K562 (cell line): ENCODE results near the gene CELF4. TPM values are rescaled to one million over a fixed set of nuclear protein-coding genes. Genes with fewer than 3 reads are reported as not detected.

Experiments
- ATAC-seq: fragments of 200-7000 bp; cut with Tn5 transposase; 3 replicates; pipeline ENCODE4 v1.9.1; 2020; ENCODE audit warnings: moderate library complexity
- BruUV-seq: library from RNA; stranded (reverse); fragments of 400-500 nt; replicated peaks from 2 replicates; lab custom pipeline; 2021; lab: Mats Ljungman, UMichigan
- CTCF ChIA-PET: fragments of 300-600 bp; formaldehyde crosslinking; extraction: SDS; loops from one replicate; lab custom pipeline; 2021; ENCODE audit warnings: low intra/inter-chr PET ratio; lab: Yijun Ruan, JAX
- POLR2A ChIA-PET: fragments of 300-600, 350-650 bp; sonication (Branson Sonifier 250); formaldehyde crosslinking; extraction: SDS; loops from one replicate; lab custom pipeline; 2021; ENCODE audit warnings: antibody characterized with exemption, inconsistent platforms; lab: Yijun Ruan, JAX
- DNase-seq, 4 experiments: peaks; one replicate each; pipeline versions ENCODE4 v3.0.0 to v3.0.0-alpha.2; 2011 to 2018; ENCODE audit warnings: low spot score in 3 of 4, mixed read lengths in 3 of 4; ENCODE audit errors: extremely low read depth in 1 of 4
- FAIRE-seq: peaks from 2 replicates; lab custom pipeline; 2011; peaks lifted over from hg19 to GRCh38; lab: Jason Lieb, UNC
- H2AFZ ChIP-seq: 2 replicates; pipeline ENCODE4 v1.6.0; 2011; ENCODE audit warnings: low read depth, low read length, control low read depth, inconsistent platforms
- H3K27ac ChIP-seq: fragments of 200-600 bp; 3 replicates; pipeline ENCODE4 v1.8.0; 2011; ENCODE audit warnings: low read depth, mild to moderate bottlenecking, control low read depth, inconsistent platforms, low read length, moderate library complexity, mixed read lengths; ENCODE audit errors: extremely low read depth
- H3K27me3 ChIP-seq, 2 experiments: fragments of 300-600 bp in 1 of 2; 2 replicates in 1 of 2; 3 replicates in 1 of 2; pipeline versions ENCODE4 v1.6.0 to v1.8.0; 2011; ENCODE audit warnings: inconsistent platforms in 2 of 2, low read length in 2 of 2, mild to moderate bottlenecking in 1 of 2, mixed read lengths in 1 of 2, moderate library complexity in 1 of 2; ENCODE audit not compliant: control insufficient read depth in 2 of 2, insufficient read depth in 2 of 2
- H3K36me3 ChIP-seq: fragments of 300-600 bp; 3 replicates; pipeline ENCODE4 v1.8.0; 2011; ENCODE audit warnings: mild to moderate bottlenecking, low read length, inconsistent platforms; ENCODE audit not compliant: control insufficient read depth, insufficient read depth
- H3K4me1 ChIP-seq, 2 experiments: fragments of 200-600 bp in 1 of 2; replicated peaks in 1 of 2; 2 replicates in 1 of 2; 3 replicates in 1 of 2; pipeline versions ENCODE4 v1.5.1 to v1.8.0; 2011; ENCODE audit warnings: inconsistent platforms in 2 of 2, low read length in 2 of 2, mild to moderate bottlenecking in 1 of 2, mixed read lengths in 1 of 2, moderate library complexity in 1 of 2; ENCODE audit not compliant: control insufficient read depth in 2 of 2, insufficient read depth in 2 of 2
- H3K4me2 ChIP-seq: 2 replicates; pipeline ENCODE4 v1.6.1; 2011; ENCODE audit warnings: low read length, control low read depth, inconsistent platforms, mixed read lengths; ENCODE audit not compliant: insufficient read depth
- H3K4me3 ChIP-seq: fragments of 200-600 bp; sonication (generic), shearing (Covaris generic); 2 replicates; pipeline ENCODE4 v1.5.1; 2016; ENCODE audit warnings: control low read depth, inconsistent platforms
- H3K79me2 ChIP-seq: fragments of 200-600 bp; 3 replicates; pipeline ENCODE4 v1.8.0; 2011; ENCODE audit warnings: low read length, inconsistent platforms; ENCODE audit not compliant: control insufficient read depth, insufficient read depth
- H3K9ac ChIP-seq, 2 experiments: 2 replicates each; pipeline versions ENCODE4 v1.6.0 to v1.6.1; 2011; ENCODE audit warnings: low read depth in 2 of 2, low read length in 2 of 2, control low read depth in 1 of 2, inconsistent platforms in 1 of 2, mild to moderate bottlenecking in 1 of 2, mixed read lengths in 1 of 2; ENCODE audit not compliant: insufficient read depth in 1 of 2
- H3K9me1 ChIP-seq: one replicate; pipeline ENCODE4 v1.6.0; 2011; ENCODE audit warnings: inconsistent platforms, mild to moderate bottlenecking, low read length, moderate library complexity; ENCODE audit not compliant: control insufficient read depth, insufficient read depth
- H3K9me3 ChIP-seq: replicated peaks from 2 replicates; pipeline ENCODE4 v1.5.1; 2011; ENCODE audit warnings: low read depth, low read length, inconsistent platforms; ENCODE audit not compliant: control insufficient read depth, insufficient read depth
- H4K20me1 ChIP-seq: replicated peaks from 2 replicates; pipeline ENCODE4 v1.6.1; 2011; ENCODE audit warnings: low read length, inconsistent platforms, mixed read lengths; ENCODE audit not compliant: control insufficient read depth, insufficient read depth
- CBFB ChIP-seq: sonication (generic); formaldehyde crosslinking; IDR thresholded peaks from 2 replicates; pipeline ENCODE4 v1.4.0; 2020; ENCODE audit warnings: mild to moderate bottlenecking, missing genetic modification reagents
- CHD1 ChIP-seq: fragments of 200-600 bp; sonication (generic); IDR thresholded peaks from one replicate; pipeline ENCODE4 v1.6.1; 2012; ENCODE audit warnings: mild to moderate bottlenecking, moderate library complexity, low read length, inconsistent platforms
- ETV6 ChIP-seq, 3 experiments: fragments of 150-350 bp in 1 of 3; sonication (generic) in 1 of 3; formaldehyde crosslinking in 1 of 3; IDR thresholded peaks; 2 replicates each; pipeline versions ENCODE4 v1.6.1 to v1.8.0; 2014 to 2022; ENCODE audit warnings: borderline replicate concordance in 2 of 3, low read depth in 2 of 3, antibody characterized with exemption in 1 of 3, low read length in 1 of 3, mild to moderate bottlenecking in 1 of 3, missing genetic modification reagents in 1 of 3
- FOXJ2 ChIP-seq: fragments of 200-800 bp; sonication (Bioruptor generic); IDR thresholded peaks from 2 replicates; pipeline ENCODE4 v1.6.1; 2016; ENCODE audit warnings: missing genetic modification characterization, missing compliant biosample characterization
- FUS ChIP-seq: fragments of 200-400 bp; formaldehyde crosslinking; optimal IDR thresholded peaks from 2 replicates; pipeline ENCODE3; 2017; ENCODE audit warnings: low read depth, low read length
- MAFF ChIP-seq: IDR thresholded peaks from 2 replicates; pipeline ENCODE4 v1.6.1; 2012; ENCODE audit warnings: low read length, improper control_type of control experiment
- MCM3 ChIP-seq: fragments of 450-650 bp; IDR thresholded peaks from 2 replicates; pipeline ENCODE4 v1.6.1; 2016
- NFE2L1 ChIP-seq: fragments of 450-650 bp; IDR thresholded peaks from 2 replicates; pipeline ENCODE4 v1.6.1; 2016; ENCODE audit warnings: missing genetic modification characterization, low read depth, mild to moderate bottlenecking, missing compliant biosample characterization, moderate library complexity, borderline replicate concordance
- PTBP1 ChIP-seq: fragments of 200-400 bp; formaldehyde crosslinking; IDR thresholded peaks from 2 replicates; pipeline ENCODE4 v1.6.1; 2017; ENCODE audit warnings: low read depth, low read length
- SMARCB1 ChIP-seq: IDR thresholded peaks from 2 replicates; pipeline ENCODE4 v1.6.1; 2011; ENCODE audit warnings: improper control_type of control experiment, low read depth; ENCODE audit not compliant: insufficient read length
- STAG1 ChIP-seq: sonication (generic); formaldehyde crosslinking; IDR thresholded peaks from 2 replicates; pipeline ENCODE4 v1.5.0; 2020; ENCODE audit warnings: missing genetic modification reagents, borderline replicate concordance
- ZNF408 ChIP-seq: fragments of 250-450 bp; sonication (Bioruptor Pico); IDR thresholded peaks from 2 replicates; pipeline ENCODE4 v1.4.0; 2020; ENCODE audit warnings: low read depth, mild to moderate bottlenecking, moderate library complexity
- WGBS: fragments of 100-300 bp; shearing (Covaris generic); methylation state at CpG from one replicate; pipeline ENCODE4 v1.1.6; 2016; ENCODE audit warnings: low coverage, mixed read lengths; ENCODE audit not compliant: insufficient coverage; ENCODE audit errors: missing lambda C conversion rate; 5-methylcytosine and 5-hydroxymethylcytosine counted together
- in situ Hi-C: fragments of 300-500 bp; cut with MboI; formaldehyde crosslinking; loops from 4 replicates; pipeline ENCODE4 v1.15.0; 2018; ENCODE audit warnings: inconsistent platforms, mixed read lengths
- intact Hi-C: fragments of 100-400 bp; cut with micrococcal nuclease; formaldehyde crosslinking; loops from 2 replicates; pipeline ENCODE4 v1.14.2; 2022
- polyA plus RNA-seq, 8 experiments: library from polyadenylated mRNA; depleted of rRNA in 4 of 8; stranded (reverse) in 5 of 8; unstranded in 3 of 8; fragments of >200 nt; fragmentation: Nextera tagmentation in 2 of 8; fragmentation: Illumina TruSeq in 1 of 8; extraction: Ambion mirVana in 2 of 8; extraction: Trizol in 1 of 8; gene quantifications; 2 replicates each; pipeline versions ENCODE4 v1.2.1 to v1.2.3, GENCODE V29; 2011 to 2014; ENCODE audit warnings: inconsistent platforms in 1 of 8, missing spikeins in 1 of 8
- total RNA-seq, 7 experiments: library from RNA; depleted of rRNA in 6 of 7; stranded (reverse); fragments of >200 nt in 6 of 7; fragmentation: Illumina TruSeq in 2 of 7; extraction: Trizol in 2 of 7; gene quantifications; 2 replicates each; pipeline versions ENCODE4 v1.2.1 to v1.2.3, GENCODE V29; 2011 to 2021; ENCODE audit warnings: low replicate concordance in 1 of 7
- TF ChIP-seq, protein P1 (sequence below): fragments of 250-450 bp; sonication (Bioruptor Pico); IDR thresholded peaks from 2 replicates; pipeline ENCODE4 v1.5.0; 2021; ENCODE audit warnings: mild to moderate bottlenecking, moderate library complexity
- TF ChIP-seq, protein P2 (sequence below): fragments of 450-650 bp; formaldehyde crosslinking; IDR thresholded peaks from 2 replicates; pipeline ENCODE4 v1.4.0; 2020; ENCODE audit warnings: mild to moderate bottlenecking, moderate library complexity
- TF ChIP-seq, protein P3 (sequence below), 2 experiments: fragments of 450-650 bp; IDR thresholded peaks; 2 replicates each; pipeline ENCODE4 v1.6.1; 2016

Gene CELF4
- total and polyA plus RNA-seq, 9 of the 15 experiments (the other 6 are each of a cell fraction or from before 2014, with no cell fraction given): 0.04 to 0.24 (median 0.07) TPM; not detected in 3

DNA sequence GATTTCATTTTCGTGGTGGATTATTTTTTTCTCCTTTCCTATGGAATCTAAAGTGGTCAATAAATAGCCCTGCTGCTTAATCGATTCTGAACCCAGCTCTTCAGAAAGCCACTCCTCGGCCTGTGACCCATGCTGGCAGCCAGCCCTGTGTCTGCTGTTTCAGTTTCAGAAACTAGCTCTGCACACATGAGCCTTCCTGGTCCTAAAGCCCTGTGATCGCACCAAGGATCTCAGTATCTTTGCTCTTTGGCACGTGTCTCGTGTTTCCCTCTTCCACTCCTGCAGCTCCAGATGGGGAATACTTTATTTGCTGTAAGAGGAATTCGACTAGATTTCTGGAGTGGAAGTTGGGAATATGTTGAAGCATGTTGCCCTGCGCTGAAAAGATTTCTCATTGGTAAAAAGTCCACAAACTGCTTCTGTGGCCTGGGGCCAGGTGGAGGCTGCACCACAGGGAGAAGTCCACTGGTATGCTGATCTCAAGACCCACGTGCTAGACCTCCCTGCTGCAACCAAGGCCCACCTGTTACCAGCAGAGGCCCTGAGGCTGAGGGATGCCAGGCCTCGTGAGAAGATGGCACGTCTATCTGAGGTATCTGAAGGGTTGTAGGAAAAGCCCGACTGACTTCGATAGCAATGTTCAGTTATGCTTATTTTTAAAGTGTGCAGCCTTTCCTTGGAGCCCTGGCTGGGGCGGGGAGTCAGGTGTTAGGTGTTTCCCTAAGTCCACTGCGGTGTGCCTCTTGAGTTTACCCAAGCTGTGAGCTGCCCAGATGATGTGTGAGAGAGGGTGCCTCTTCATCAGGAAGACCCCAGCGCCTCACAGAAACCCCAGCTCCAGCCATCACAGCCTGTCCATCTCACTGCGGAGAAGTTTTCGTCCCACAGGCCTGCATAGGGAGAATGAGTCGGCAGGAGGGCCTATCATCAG lies 33.6 kb upstream of the CELF4 start:
- no peak for ATAC-seq
- DNase-seq: no peak
- Histone ChIP-seq H3K27me3 (no peaks in the 10 kb centered on the region; a peak in 1 of 5 replicates), H3K9me1 (no peaks in the 10 kb centered on the region), H3K4me2 (no peak overlapping the region), H3K9ac (no peak overlapping the region), H3K27ac (no peak overlapping the region), H4K20me1 (no peaks in the 10 kb centered on the region), H3K4me1 (no peaks in the 10 kb centered on the region), H3K36me3 (no peaks in the 10 kb centered on the region), H3K9me3 (no peaks in the 10 kb centered on the region), H3K79me2 (no peaks in the 10 kb centered on the region), H2AFZ (no peak overlapping the region), H3K4me3 (no peak overlapping the region)
- no peak for FAIRE-seq
- in situ Hi-C loops (no loop called here), intact Hi-C loops (no loop called here)
- CTCF ChIA-PET: no interaction called here
- POLR2A ChIA-PET: no interaction called here
- BruUV-seq: no TSS peak
- WGBS: under 1% methylated on average over 19 of the region's 19 CpGs
- TF ChIP-seq FOXJ2 (tag) (no peak), CBFB (CRISPR knock-in tag) (no peak), PTBP1 (no peak), ETV6 (IDR thresholded peaks at IDR 0.05; ENCODE audit: borderline replicate concordance in 1 of 2, low read depth in 2 of 2, low read length in 1 of 2) (no peak), ETV6 (CRISPR knock-in tag; IDR thresholded peaks at IDR 0.05; ENCODE audit: borderline replicate concordance) (no peak), MAFF (no peak), ZNF408 (CRISPR knock-in tag) (no peak), CHD1 (no peak), MCM3 (no peak), FUS (no peak), SMARCB1 (no peak), NFE2L1 (tag) (no peak), STAG1 (CRISPR knock-in tag) (no peak)
- TF ChIP-seq, protein P1, sequence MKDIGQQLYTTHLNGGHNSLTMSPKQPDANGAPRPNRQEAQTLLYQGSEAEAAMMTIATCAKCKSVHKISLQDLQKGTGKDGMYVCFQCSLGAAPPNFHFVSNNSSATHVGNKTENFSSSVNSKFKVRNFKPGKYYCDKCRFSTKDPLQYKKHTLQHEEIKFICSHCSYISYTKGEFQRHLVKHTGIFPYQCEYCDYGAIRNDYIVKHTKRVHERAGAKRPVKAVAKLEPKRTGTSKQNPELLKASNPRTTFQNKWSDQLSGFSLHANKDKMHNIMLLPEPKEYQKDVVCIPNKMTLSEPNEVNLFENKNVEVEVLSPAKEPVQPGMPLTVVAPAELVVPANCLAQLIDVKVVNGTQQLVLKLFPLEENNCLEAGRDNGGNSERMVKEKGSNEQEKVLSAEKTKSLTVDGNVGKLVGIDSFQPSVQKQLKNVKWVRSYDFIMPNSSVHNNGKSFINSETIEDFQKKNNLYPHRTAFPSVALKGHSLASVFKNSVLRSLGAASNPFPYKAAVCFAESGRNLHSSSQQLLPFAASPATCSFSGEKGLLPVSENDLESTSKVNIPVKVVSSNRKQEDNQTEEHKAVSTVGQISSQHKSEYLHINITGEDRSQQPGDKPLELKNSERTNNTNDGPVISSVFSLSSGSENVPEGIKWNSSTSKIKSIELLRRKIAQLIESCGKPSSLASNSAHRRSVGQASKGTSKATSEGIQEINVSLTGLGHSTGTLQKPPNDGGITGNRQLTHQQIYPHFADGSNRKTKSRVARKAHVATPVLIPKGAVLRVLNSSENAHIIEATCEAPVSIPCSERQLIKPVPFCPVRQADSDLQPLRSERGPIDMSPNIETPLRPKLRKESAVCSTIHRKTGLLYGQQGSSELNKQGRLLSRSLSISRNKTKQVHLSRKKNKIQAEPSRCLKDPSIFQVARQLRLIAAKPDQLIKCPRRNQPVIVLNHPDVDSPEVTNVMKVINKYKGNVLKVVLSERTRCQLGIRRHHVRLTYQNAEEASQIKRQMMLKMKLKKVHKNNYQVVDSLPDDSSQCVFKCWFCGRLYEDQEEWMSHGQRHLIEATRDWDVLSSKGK (CRISPR knock-in tag): no peak
- TF ChIP-seq, protein P2, sequence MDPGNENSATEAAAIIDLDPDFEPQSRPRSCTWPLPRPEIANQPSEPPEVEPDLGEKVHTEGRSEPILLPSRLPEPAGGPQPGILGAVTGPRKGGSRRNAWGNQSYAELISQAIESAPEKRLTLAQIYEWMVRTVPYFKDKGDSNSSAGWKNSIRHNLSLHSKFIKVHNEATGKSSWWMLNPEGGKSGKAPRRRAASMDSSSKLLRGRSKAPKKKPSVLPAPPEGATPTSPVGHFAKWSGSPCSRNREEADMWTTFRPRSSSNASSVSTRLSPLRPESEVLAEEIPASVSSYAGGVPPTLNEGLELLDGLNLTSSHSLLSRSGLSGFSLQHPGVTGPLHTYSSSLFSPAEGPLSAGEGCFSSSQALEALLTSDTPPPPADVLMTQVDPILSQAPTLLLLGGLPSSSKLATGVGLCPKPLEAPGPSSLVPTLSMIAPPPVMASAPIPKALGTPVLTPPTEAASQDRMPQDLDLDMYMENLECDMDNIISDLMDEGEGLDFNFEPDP (CRISPR knock-in tag): no peak
- TF ChIP-seq, protein P3, sequence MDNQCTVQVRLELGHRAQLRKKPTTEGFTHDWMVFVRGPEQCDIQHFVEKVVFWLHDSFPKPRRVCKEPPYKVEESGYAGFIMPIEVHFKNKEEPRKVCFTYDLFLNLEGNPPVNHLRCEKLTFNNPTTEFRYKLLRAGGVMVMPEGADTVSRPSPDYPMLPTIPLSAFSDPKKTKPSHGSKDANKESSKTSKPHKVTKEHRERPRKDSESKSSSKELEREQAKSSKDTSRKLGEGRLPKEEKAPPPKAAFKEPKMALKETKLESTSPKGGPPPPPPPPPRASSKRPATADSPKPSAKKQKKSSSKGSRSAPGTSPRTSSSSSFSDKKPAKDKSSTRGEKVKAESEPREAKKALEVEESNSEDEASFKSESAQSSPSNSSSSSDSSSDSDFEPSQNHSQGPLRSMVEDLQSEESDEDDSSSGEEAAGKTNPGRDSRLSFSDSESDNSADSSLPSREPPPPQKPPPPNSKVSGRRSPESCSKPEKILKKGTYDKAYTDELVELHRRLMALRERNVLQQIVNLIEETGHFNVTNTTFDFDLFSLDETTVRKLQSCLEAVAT (IDR thresholded peaks at IDR 0.05): no peak
